ENCODE measurements around the gene ITGB5.
A peak's percentile ranks its signal among the peaks of the same experiment; 100 is the strongest.

The ITGB5 gene

DNA sequence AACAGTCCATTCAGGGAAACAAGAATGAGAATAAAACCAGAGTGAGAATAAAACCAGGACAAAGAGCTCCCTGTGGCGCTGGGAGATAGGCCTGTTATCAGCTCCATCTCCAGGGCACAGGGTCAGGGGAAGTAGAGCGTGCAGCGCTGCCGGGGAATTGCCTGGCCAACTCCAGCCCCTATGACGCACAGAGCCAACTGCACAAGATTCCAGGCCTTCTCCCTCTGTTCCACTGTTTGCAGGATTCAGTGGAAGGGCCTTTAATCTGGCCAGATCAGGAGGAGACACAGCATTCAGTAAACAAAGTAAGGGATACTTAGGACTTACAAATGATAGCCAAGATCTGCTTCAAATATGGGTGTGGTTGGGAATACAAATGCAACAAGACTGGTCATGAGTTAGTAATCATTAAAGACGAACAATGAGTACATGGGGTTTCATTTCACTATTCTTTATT, 49.4 kb downstream of the ITGB5 start:
- Histone ChIP-seq H3K9me3 (ENCODE audit: insufficient read depth, low read length) (no peaks in the 10 kb centered on the region), H3K9ac (ENCODE audit: low read length) (no peak overlapping the region), H2AFZ (ENCODE audit: low read depth, low read length) (no peak overlapping the region), H3K4me1 (ENCODE audit: low read length) (peaks cover 41% of the 10 kb centered on the region), H3K4me3 (ENCODE audit: low read length) (no peak overlapping the region), H3K27me3 (ENCODE audit: low read depth, low read length) (no peaks in the 10 kb centered on the region), H3K4me2 (ENCODE audit: low read length) (no peak overlapping the region), H3K36me3 (replicated peaks; ENCODE audit: low read depth, low read length) (no peaks in the 10 kb centered on the region), H3K79me2 (ENCODE audit: low read length) (no peaks in the 10 kb centered on the region), H3K27ac (ENCODE audit: low read length) (no peak overlapping the region), H4K20me1 (ENCODE audit: insufficient read depth, low read length) (no peaks in the 10 kb centered on the region)
- TF ChIP-seq CTCF (IDR thresholded peaks at IDR 0.05; ENCODE audit: low read depth, low read length) (no peak), EZH2phosphoT487 (IDR thresholded peaks at IDR 0.05; ENCODE audit: low read depth) (no peak)

GRCh38 chr3:124837065-124837464, 50.1 kb downstream of the ITGB5 start:
- Histone ChIP-seq H3K4me2 (ENCODE audit: low read length) (no peak overlapping the region), H4K20me1 (ENCODE audit: insufficient read depth, low read length) (no peaks in the 10 kb centered on the region), H3K9ac (ENCODE audit: low read length) (no peak overlapping the region), H3K4me1 (ENCODE audit: low read length) (peaks cover 48% of the 10 kb centered on the region), H3K79me2 (ENCODE audit: low read length) (no peaks in the 10 kb centered on the region), H2AFZ (ENCODE audit: low read depth, low read length) (peak overlapping the region; percentile 58), H3K9me3 (ENCODE audit: insufficient read depth, low read length) (no peaks in the 10 kb centered on the region), H3K27ac (ENCODE audit: low read length) (no peak overlapping the region), H3K36me3 (replicated peaks; ENCODE audit: low read depth, low read length) (no peaks in the 10 kb centered on the region), H3K27me3 (ENCODE audit: low read depth, low read length) (no peaks in the 10 kb centered on the region), H3K4me3 (ENCODE audit: low read length) (no peak overlapping the region)
- TF ChIP-seq CTCF (IDR thresholded peaks at IDR 0.05; ENCODE audit: low read depth, low read length) (no peak), EZH2phosphoT487 (IDR thresholded peaks at IDR 0.05; ENCODE audit: low read depth) (no peak)

DNA sequence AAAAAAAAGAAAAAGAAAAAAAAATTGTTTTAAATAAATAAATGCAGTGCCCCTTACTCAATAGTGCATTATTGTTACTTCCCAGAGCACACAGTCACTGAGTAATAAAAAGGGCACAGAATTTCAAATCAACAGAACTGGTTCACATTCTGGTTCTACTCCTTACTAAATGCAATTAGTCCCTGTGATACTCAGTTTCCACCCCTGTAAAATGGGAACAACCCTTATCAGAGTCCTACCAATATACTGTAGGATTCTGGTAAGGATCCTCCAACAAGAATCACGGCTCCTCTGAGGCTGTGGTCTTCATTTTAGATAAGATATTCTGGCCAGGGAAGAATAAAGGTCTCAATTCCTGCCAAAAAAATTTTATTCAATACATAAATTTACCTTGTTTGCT, 50.7 kb downstream of the ITGB5 start:
- Histone ChIP-seq H3K4me2 (ENCODE audit: low read length) (no peak overlapping the region), H3K27me3 (ENCODE audit: low read depth, low read length) (no peaks in the 10 kb centered on the region), H3K4me1 (ENCODE audit: low read length) (peaks cover 54% of the 10 kb centered on the region), H3K9me3 (ENCODE audit: insufficient read depth, low read length) (no peaks in the 10 kb centered on the region), H3K79me2 (ENCODE audit: low read length) (no peaks in the 10 kb centered on the region), H3K9ac (ENCODE audit: low read length) (no peak overlapping the region), H4K20me1 (ENCODE audit: insufficient read depth, low read length) (no peaks in the 10 kb centered on the region), H3K36me3 (replicated peaks; ENCODE audit: low read depth, low read length) (no peaks in the 10 kb centered on the region), H3K27ac (ENCODE audit: low read length) (no peak overlapping the region), H3K4me3 (ENCODE audit: low read length) (no peak overlapping the region), H2AFZ (ENCODE audit: low read depth, low read length) (no peak overlapping the region)
- TF ChIP-seq CTCF (IDR thresholded peaks at IDR 0.05; ENCODE audit: low read depth, low read length) = no peak
- TF ChIP-seq EZH2phosphoT487 (IDR thresholded peaks at IDR 0.05; ENCODE audit: low read depth) = no peak

DNA sequence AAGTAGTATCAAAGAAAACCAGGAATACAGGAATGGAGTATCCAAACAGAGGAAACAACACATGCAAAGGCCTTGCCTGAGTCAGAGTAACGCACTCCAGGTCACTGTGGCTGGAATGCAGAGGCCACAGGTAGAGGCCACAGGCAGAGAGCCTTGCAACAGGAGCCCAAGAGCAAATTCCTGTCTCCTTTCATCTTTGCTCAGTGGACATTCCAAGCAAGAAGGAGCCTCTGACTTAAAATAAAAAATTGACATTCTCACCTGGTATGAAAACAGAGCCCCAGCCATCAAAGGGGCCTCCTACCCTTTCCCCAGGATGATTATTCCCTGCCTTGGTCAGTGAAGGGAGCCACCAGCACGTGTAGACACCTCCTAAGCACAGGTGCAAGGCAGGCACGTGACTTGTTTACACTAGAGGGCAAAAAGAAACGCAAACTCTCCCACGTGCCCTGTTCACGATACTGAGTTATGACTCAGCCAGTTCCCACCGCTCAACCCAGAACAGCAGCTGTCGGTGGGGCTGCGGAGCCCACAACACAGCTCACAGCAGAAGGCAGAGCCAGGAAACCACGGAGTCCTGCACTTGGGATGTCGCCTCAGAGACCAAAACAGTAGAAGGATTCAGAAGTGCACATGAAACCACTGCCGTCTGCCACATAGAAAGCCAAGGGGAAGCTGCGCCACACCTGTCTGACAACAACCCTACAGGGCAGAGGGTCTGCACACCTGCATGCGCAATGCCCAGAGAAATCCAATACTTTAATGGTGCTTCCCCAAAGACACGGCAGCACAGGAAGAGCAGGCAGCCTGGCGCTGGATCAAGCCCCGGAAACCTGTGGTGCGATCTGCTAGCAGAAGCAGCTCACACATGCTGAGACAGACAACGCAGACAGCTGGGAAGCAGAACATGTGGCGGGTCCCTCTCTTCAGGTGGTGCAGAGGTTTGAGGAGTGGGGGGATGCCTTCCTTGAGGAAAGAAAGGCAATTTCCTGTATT, 52.1 kb downstream of the ITGB5 start:
- Histone ChIP-seq H4K20me1 (ENCODE audit: insufficient read depth, low read length) (no peaks in the 10 kb centered on the region), H3K79me2 (ENCODE audit: low read length) (no peaks in the 10 kb centered on the region), H2AFZ (ENCODE audit: low read depth, low read length) (peak overlapping the region; percentile 2; the same call in 1 of the 2 replicates), H3K4me2 (ENCODE audit: low read length) (peak overlapping the region; percentile 81), H3K27ac (ENCODE audit: low read length) (peak overlapping the region; percentile 40), H3K4me1 (ENCODE audit: low read length) (peaks cover 66% of the 10 kb centered on the region), H3K9ac (ENCODE audit: low read length) (peak overlapping the region; percentile 11), H3K9me3 (ENCODE audit: insufficient read depth, low read length) (no peaks in the 10 kb centered on the region), H3K36me3 (replicated peaks; ENCODE audit: low read depth, low read length) (no peaks in the 10 kb centered on the region), H3K27me3 (ENCODE audit: low read depth, low read length) (no peaks in the 10 kb centered on the region), H3K4me3 (ENCODE audit: low read length) (peak overlapping the region; percentile 68)
- TF ChIP-seq CTCF (IDR thresholded peaks at IDR 0.05; ENCODE audit: low read depth, low read length) (peak; percentile 38), EZH2phosphoT487 (IDR thresholded peaks at IDR 0.05; ENCODE audit: low read depth) (no peak)
